HepG2 (cell line): ENCODE measurements around the gene ELK1. TPM values are rescaled to one million over a fixed set of nuclear protein-coding genes. Genes with fewer than 3 reads are reported as not detected.

Source experiments
- AGO2 ChIP-seq: fragments of 200-400 bp; formaldehyde crosslinking; optimal IDR thresholded peaks from 2 replicates; pipeline ENCODE3; 2017; ENCODE audit warnings: mild to moderate bottlenecking, low read depth, low read length, moderate library complexity
- EHMT2 ChIP-seq: fragments of 200-600 bp; sonication (generic); IDR thresholded peaks from 2 replicates; pipeline ENCODE4 v1.7.0; 2017; ENCODE audit warnings: antibody characterized with exemption, low read depth, low read length, borderline replicate concordance
- GABPB1 ChIP-seq: IDR thresholded peaks from 2 replicates; pipeline ENCODE4 v1.6.1; 2016; ENCODE audit warnings: mild to moderate bottlenecking, missing genetic modification reagents, moderate library complexity, missing compliant biosample characterization
- KLF16 ChIP-seq, 2 experiments: sonication (generic) in 1 of 2; formaldehyde crosslinking in 1 of 2; IDR thresholded peaks; 2 replicates each; pipeline versions ENCODE4 v1.6.1 to v1.8.0; 2016 to 2023; ENCODE audit warnings: missing genetic modification reagents in 2 of 2, missing compliant biosample characterization in 1 of 2
- NFYB ChIP-seq: sonication (generic); formaldehyde crosslinking; IDR thresholded peaks from 2 replicates; pipeline ENCODE4 v1.4.0; 2020; ENCODE audit warnings: missing genetic modification reagents
- SRSF1 ChIP-seq: fragments of 200-400 bp; formaldehyde crosslinking; optimal IDR thresholded peaks from 2 replicates; pipeline ENCODE3; 2017; ENCODE audit warnings: mild to moderate bottlenecking, low read depth, low read length, moderate library complexity
- TCF7 ChIP-seq: sonication (generic); IDR thresholded peaks from 2 replicates; pipeline ENCODE4 v1.6.1; 2016; ENCODE audit warnings: antibody characterized with exemption, low read depth
- ZFX ChIP-seq: sonication (generic); formaldehyde crosslinking; IDR thresholded peaks from 2 replicates; pipeline ENCODE4 v1.4.0; 2020; ENCODE audit warnings: mild to moderate bottlenecking, low read depth, missing genetic modification reagents, moderate library complexity
- ZMAT3 ChIP-seq: sonication (generic); formaldehyde crosslinking; conservative IDR thresholded peaks from 2 replicates; pipeline ENCODE4 v1.7.0; 2021; ENCODE audit warnings: missing genetic modification reagents
- ZNF124 ChIP-seq: sonication (generic); formaldehyde crosslinking; IDR thresholded peaks from 2 replicates; pipeline ENCODE4 v1.4.0; 2020; ENCODE audit warnings: missing genetic modification reagents
- ZNF253 ChIP-seq: sonication (generic); formaldehyde crosslinking; IDR thresholded peaks from 2 replicates; pipeline ENCODE4 v1.8.0; 2022; ENCODE audit warnings: mild to moderate bottlenecking, missing genetic modification reagents, borderline replicate concordance
- ZNF260 ChIP-seq: sonication (generic); formaldehyde crosslinking; IDR thresholded peaks from 2 replicates; pipeline ENCODE4 v1.4.0; 2020; ENCODE audit warnings: missing genetic modification reagents, low read depth, mild to moderate bottlenecking, borderline replicate concordance
- ZNF619 ChIP-seq: sonication (generic); formaldehyde crosslinking; IDR thresholded peaks from 2 replicates; pipeline ENCODE4 v1.4.0; 2020; ENCODE audit warnings: mild to moderate bottlenecking, missing genetic modification reagents
- ZNF883 ChIP-seq: sonication (generic); formaldehyde crosslinking; IDR thresholded peaks from 2 replicates; pipeline ENCODE4 v1.5.1; 2020; ENCODE audit warnings: mild to moderate bottlenecking, missing genetic modification reagents; ENCODE audit errors: not compliant biosample characterization
- polyA plus RNA-seq, 8 experiments: library from polyadenylated mRNA; depleted of rRNA in 3 of 8; stranded (reverse) in 7 of 8; unstranded in 1 of 8; fragments of >200 nt; fragmentation: Illumina TruSeq in 4 of 8; extraction: Trizol in 4 of 8; gene quantifications; 2 replicates each; pipeline versions ENCODE4 v1.2.1 to v1.2.3, GENCODE V29; 2011 to 2016; ENCODE audit warnings: low read depth in 4 of 8, missing spikeins in 1 of 8, mixed read lengths in 1 of 8; ENCODE audit not compliant: insufficient read depth in 1 of 8
- total RNA-seq, 5 experiments: library from RNA; depleted of rRNA; stranded (reverse); fragments of >200 nt; fragmentation: Illumina TruSeq; extraction: Trizol; gene quantifications; 2 replicates each; pipeline ENCODE4 v1.2.3, GENCODE V29; 2016; ENCODE audit warnings: low read depth in 1 of 5
- TF ChIP-seq, protein P1 (sequence below): sonication (generic); formaldehyde crosslinking; conservative IDR thresholded peaks from 2 replicates; pipeline ENCODE4 v1.4.0; 2020; ENCODE audit warnings: missing genetic modification reagents
- TF ChIP-seq, protein P2 (sequence below): sonication (generic); formaldehyde crosslinking; IDR thresholded peaks from 2 replicates; pipeline ENCODE4 v1.5.0; 2020; ENCODE audit warnings: mild to moderate bottlenecking, missing genetic modification reagents
- TF ChIP-seq, protein P3 (sequence below): sonication (generic); formaldehyde crosslinking; IDR thresholded peaks from 2 replicates; pipeline ENCODE4 v1.9.0; 2021; ENCODE audit warnings: missing genetic modification reagents, mild to moderate bottlenecking, borderline replicate concordance
- TF ChIP-seq, protein P4 (sequence below): sonication (generic); formaldehyde crosslinking; IDR thresholded peaks from 2 replicates; pipeline ENCODE4 v1.5.0; 2020; ENCODE audit warnings: missing genetic modification reagents
- TF ChIP-seq, protein P5 (sequence below): sonication (generic); formaldehyde crosslinking; IDR thresholded peaks from 2 replicates; pipeline ENCODE4 v1.4.0; 2020; ENCODE audit warnings: missing genetic modification reagents

Gene ELK1
- total and polyA plus RNA-seq, 2 of the 13 experiments (the other 11 are each of a cell fraction or from before 2014, with no cell fraction given): 4.3 to 7.2 TPM

DNA sequence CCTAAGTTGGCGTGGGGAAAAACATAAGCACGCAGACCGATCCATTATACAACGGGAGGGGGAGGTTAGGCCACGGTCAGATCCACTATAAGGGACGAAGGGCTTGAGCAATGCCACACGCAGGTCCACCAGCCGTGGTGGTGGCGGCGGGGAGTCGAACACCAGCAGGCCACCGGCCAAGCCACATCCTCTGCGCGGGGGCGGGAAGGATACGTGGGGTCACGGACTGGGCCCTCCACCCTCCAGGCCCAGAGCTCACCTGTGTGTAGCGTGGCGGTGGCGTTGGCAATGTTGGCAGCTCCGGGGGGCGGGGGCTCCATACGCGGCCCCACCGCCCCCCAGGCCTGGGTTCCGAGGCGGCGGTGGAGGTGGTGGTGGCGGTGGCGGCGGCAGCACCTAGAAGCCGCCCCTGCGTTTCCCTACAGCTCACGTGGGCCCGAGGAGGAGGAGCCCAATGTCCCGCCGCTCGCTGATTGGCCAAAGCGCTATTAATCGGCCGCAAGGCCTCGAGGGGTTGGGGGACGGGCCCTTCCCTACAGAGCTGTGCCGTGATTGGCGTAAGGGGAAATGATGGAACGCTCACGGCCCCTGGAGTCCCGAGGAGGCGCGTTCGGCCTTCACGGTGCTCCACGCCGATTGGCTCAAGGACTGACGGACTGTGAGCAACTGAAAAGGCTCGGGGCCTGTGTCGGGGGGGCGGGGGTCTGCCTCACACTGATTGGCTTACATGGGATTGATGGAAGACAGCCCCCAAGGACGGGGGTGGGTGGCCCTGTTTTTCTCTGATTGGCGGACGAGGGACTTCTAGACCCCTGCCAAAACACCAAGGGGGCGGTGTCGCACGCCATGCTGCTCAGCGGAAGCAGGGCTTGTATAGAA is at the start of gene ELK1 (continued):
- TF ChIP-seq, protein P1, sequence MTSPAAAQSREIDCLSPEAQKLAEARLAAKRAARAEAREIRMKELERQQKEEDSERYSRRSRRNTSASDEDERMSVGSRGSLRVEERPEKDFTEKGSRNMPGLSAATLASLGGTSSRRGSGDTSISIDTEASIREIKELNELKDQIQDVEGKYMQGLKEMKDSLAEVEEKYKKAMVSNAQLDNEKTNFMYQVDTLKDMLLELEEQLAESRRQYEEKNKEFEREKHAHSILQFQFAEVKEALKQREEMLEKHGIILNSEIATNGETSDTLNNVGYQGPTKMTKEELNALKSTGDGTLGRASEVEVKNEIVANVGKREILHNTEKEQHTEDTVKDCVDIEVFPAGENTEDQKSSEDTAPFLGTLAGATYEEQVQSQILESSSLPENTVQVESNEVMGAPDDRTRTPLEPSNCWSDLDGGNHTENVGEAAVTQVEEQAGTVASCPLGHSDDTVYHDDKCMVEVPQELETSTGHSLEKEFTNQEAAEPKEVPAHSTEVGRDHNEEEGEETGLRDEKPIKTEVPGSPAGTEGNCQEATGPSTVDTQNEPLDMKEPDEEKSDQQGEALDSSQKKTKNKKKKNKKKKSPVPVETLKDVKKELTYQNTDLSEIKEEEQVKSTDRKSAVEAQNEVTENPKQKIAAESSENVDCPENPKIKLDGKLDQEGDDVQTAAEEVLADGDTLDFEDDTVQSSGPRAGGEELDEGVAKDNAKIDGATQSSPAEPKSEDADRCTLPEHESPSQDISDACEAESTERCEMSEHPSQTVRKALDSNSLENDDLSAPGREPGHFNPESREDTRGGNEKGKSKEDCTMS: no peak
- no peak for TF ChIP-seq ZNF253
- TF ChIP-seq, protein P2, sequence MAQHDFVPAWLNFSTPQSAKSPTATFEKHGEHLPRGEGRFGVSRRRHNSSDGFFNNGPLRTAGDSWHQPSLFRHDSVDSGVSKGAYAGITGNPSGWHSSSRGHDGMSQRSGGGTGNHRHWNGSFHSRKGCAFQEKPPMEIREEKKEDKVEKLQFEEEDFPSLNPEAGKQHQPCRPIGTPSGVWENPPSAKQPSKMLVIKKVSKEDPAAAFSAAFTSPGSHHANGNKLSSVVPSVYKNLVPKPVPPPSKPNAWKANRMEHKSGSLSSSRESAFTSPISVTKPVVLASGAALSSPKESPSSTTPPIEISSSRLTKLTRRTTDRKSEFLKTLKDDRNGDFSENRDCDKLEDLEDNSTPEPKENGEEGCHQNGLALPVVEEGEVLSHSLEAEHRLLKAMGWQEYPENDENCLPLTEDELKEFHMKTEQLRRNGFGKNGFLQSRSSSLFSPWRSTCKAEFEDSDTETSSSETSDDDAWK: no peak
- no peak for TF ChIP-seq ZNF260 (CRISPR knock-in tag)
- TF ChIP-seq, protein P3, sequence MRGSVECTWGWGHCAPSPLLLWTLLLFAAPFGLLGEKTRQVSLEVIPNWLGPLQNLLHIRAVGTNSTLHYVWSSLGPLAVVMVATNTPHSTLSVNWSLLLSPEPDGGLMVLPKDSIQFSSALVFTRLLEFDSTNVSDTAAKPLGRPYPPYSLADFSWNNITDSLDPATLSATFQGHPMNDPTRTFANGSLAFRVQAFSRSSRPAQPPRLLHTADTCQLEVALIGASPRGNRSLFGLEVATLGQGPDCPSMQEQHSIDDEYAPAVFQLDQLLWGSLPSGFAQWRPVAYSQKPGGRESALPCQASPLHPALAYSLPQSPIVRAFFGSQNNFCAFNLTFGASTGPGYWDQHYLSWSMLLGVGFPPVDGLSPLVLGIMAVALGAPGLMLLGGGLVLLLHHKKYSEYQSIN (CRISPR knock-in tag): no peak
- TF ChIP-seq, protein P4, sequence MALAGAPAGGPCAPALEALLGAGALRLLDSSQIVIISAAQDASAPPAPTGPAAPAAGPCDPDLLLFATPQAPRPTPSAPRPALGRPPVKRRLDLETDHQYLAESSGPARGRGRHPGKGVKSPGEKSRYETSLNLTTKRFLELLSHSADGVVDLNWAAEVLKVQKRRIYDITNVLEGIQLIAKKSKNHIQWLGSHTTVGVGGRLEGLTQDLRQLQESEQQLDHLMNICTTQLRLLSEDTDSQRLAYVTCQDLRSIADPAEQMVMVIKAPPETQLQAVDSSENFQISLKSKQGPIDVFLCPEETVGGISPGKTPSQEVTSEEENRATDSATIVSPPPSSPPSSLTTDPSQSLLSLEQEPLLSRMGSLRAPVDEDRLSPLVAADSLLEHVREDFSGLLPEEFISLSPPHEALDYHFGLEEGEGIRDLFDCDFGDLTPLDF (CRISPR knock-in tag): no peak
- TF ChIP-seq NFYB (CRISPR knock-in tag): peak; percentile 70
- TF ChIP-seq ZMAT3 (CRISPR knock-in tag): no peak
- peak; percentile 47 for TF ChIP-seq SRSF1
- TF ChIP-seq ZFX (CRISPR knock-in tag): peak; percentile 72
- TF ChIP-seq, protein P5, sequence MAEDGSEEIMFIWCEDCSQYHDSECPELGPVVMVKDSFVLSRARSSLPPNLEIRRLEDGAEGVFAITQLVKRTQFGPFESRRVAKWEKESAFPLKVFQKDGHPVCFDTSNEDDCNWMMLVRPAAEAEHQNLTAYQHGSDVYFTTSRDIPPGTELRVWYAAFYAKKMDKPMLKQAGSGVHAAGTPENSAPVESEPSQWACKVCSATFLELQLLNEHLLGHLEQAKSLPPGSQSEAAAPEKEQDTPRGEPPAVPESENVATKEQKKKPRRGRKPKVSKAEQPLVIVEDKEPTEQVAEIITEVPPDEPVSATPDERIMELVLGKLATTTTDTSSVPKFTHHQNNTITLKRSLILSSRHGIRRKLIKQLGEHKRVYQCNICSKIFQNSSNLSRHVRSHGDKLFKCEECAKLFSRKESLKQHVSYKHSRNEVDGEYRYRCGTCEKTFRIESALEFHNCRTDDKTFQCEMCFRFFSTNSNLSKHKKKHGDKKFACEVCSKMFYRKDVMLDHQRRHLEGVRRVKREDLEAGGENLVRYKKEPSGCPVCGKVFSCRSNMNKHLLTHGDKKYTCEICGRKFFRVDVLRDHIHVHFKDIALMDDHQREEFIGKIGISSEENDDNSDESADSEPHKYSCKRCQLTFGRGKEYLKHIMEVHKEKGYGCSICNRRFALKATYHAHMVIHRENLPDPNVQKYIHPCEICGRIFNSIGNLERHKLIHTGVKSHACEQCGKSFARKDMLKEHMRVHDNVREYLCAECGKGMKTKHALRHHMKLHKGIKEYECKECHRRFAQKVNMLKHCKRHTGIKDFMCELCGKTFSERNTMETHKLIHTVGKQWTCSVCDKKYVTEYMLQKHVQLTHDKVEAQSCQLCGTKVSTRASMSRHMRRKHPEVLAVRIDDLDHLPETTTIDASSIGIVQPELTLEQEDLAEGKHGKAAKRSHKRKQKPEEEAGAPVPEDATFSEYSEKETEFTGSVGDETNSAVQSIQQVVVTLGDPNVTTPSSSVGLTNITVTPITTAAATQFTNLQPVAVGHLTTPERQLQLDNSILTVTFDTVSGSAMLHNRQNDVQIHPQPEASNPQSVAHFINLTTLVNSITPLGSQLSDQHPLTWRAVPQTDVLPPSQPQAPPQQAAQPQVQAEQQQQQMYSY: no peak
- TF ChIP-seq KLF16 (CRISPR knock-in tag; IDR thresholded peaks at IDR 0.05): no peak
- peak; percentile 93 for TF ChIP-seq AGO2
- TF ChIP-seq TCF7: no peak
- peak; percentile 42; the same call in 1 of the 2 replicates for TF ChIP-seq GABPB1 (CRISPR knock-in tag)
- TF ChIP-seq ZNF124 (CRISPR knock-in tag): no peak
- TF ChIP-seq ZNF883 (CRISPR knock-in tag): no peak
- no peak for TF ChIP-seq EHMT2
- no peak for TF ChIP-seq ZNF619
